SK-N-SH treated with all-trans-retinoic acid at 6 μM for 48 hours (cell line): ENCODE measurements around the gene ALPL.

Experiments
- CREB5 ChIP-seq: fragments of 250-450 bp; sonication (Bioruptor Pico); IDR thresholded peaks from 2 replicates; pipeline ENCODE4 v1.5.1; 2020; ENCODE audit warnings: low read depth, mild to moderate bottlenecking, moderate library complexity
- PATZ1 ChIP-seq: fragments of 250-450 bp; sonication (Bioruptor Pico); IDR thresholded peaks from 2 replicates; pipeline ENCODE4 v1.8.0; 2020; ENCODE audit warnings: mild to moderate bottlenecking, moderate library complexity, borderline replicate concordance
- SNAI2 ChIP-seq: fragments of 250-450 bp; sonication (Bioruptor Pico); IDR thresholded peaks from 2 replicates; pipeline ENCODE4 v1.5.0; 2020; ENCODE audit warnings: mild to moderate bottlenecking, moderate library complexity

GRCh38 chr1:21579791-21580190, 70.6 kb downstream of the ALPL start:
- TF ChIP-seq SNAI2 (no peak), CREB5 (CRISPR knock-in tag) (no peak), PATZ1 (CRISPR knock-in tag) (no peak)
